Osteoblast (primary cell): ENCODE data around the gene OTOG. TPM values are rescaled to one million over a fixed set of nuclear protein-coding genes. Genes with fewer than 3 reads are reported as not detected.

ENCODE experiments used
- DNase-seq: peaks from one replicate; pipeline ENCODE4 v3.0.0; 2011; ENCODE audit warnings: low spot score, mixed read lengths; ENCODE audit not compliant: insufficient read length; ENCODE audit errors: missing footprints
- H2AFZ ChIP-seq: 2 replicates; pipeline ENCODE4 v1.6.0; 2011; ENCODE audit warnings: mild to moderate bottlenecking, low read length
- H3K27ac ChIP-seq: 2 replicates; pipeline ENCODE4 v1.5.1; 2011; ENCODE audit warnings: mild to moderate bottlenecking, low read depth, low read length, moderate library complexity
- H3K27me3 ChIP-seq: 2 replicates; pipeline ENCODE4 v1.6.0; 2012; ENCODE audit warnings: mild to moderate bottlenecking, control low read depth, inconsistent platforms, low read length, moderate library complexity; ENCODE audit not compliant: insufficient read depth
- H3K36me3 ChIP-seq: 2 replicates; pipeline ENCODE4 v1.5.1; 2011; ENCODE audit warnings: mild to moderate bottlenecking, low read length, control low read depth, moderate library complexity; ENCODE audit not compliant: insufficient read depth
- H3K4me1 ChIP-seq: 2 replicates; pipeline ENCODE4 v1.5.1; 2011; ENCODE audit warnings: mild to moderate bottlenecking, low read length, control low read depth, moderate library complexity; ENCODE audit not compliant: insufficient read depth
- H3K4me2 ChIP-seq: 2 replicates; pipeline ENCODE4 v1.6.0; 2011; ENCODE audit warnings: mild to moderate bottlenecking, low read length; ENCODE audit not compliant: insufficient read depth
- H3K4me3 ChIP-seq: fragments of 200-600 bp; sonication (generic); 3 replicates; pipeline ENCODE4 v1.5.1; 2012; ENCODE audit warnings: mild to moderate bottlenecking, low read length, inconsistent platforms; ENCODE audit not compliant: insufficient read depth
- H3K79me2 ChIP-seq: 2 replicates; pipeline ENCODE4 v1.6.0; 2012; ENCODE audit warnings: mild to moderate bottlenecking, low read length, control low read depth, inconsistent platforms; ENCODE audit not compliant: insufficient read depth
- H3K9me3 ChIP-seq: 2 replicates; pipeline ENCODE4 v1.5.1; 2011; ENCODE audit warnings: low read depth, low read length, control low read depth
- H4K20me1 ChIP-seq: 2 replicates; pipeline ENCODE4 v1.6.0; 2012; ENCODE audit warnings: mild to moderate bottlenecking, low read length, control low read depth; ENCODE audit not compliant: insufficient read depth
- CTCF ChIP-seq: IDR thresholded peaks from 2 replicates; pipeline ENCODE4 v1.5.1; 2011; ENCODE audit warnings: mild to moderate bottlenecking, low read depth, low read length, moderate library complexity; ENCODE audit errors: extremely low read depth
- total RNA-seq: library from RNA; depleted of rRNA; stranded (reverse); fragments of >200 nt; gene quantifications from 2 replicates; pipeline ENCODE4 v1.2.3, GENCODE V29; 2012

OTOG gene
- total RNA-seq, 1 donor: not detected

GRCh38 chr11:17547932-17548331 lies 873 bp downstream of the OTOG start:
- no peak for TF ChIP-seq CTCF
- peaks cover 21% of the 10 kb centered on the region for H3K27me3 ChIP-seq

GRCh38 chr11:17548444-17548843 lies 1.4 kb downstream of the OTOG start:
- Histone ChIP-seq H2AFZ (no peak overlapping the region), H3K4me2 (no peak overlapping the region), H3K27ac (no peak overlapping the region), H3K79me2 (no peaks in the 10 kb centered on the region), H4K20me1 (no peaks in the 10 kb centered on the region), H3K27me3 (peaks cover 21% of the 10 kb centered on the region), H3K9me3 (no peaks in the 10 kb centered on the region), H3K4me1 (no peaks in the 10 kb centered on the region), H3K4me3 (no peak overlapping the region), H3K36me3 (no peaks in the 10 kb centered on the region)
- TF ChIP-seq CTCF: no peak
- DNase-seq: no peak

More at GRCh38 chr11:17547932-17548331, 873 bp downstream of the OTOG start:
- no peak overlapping the region for H3K27ac ChIP-seq
- no peak overlapping the region for H2AFZ ChIP-seq
- H3K36me3 ChIP-seq: no peaks in the 10 kb centered on the region
- no peaks in the 10 kb centered on the region for H3K79me2 ChIP-seq
- no peak overlapping the region for H3K4me2 ChIP-seq
- H3K4me3 ChIP-seq: no peak overlapping the region
- H3K4me1 ChIP-seq: no peaks in the 10 kb centered on the region
- H4K20me1 ChIP-seq: no peaks in the 10 kb centered on the region
- no peaks in the 10 kb centered on the region for H3K9me3 ChIP-seq
- DNase-seq: peak; percentile 77

GRCh38 chr11:17550450-17551346 lies 3.6 kb downstream of the OTOG start:
- TF ChIP-seq CTCF: no peak
- Histone ChIP-seq H3K9me3 (no peaks in the 10 kb centered on the region), H4K20me1 (no peaks in the 10 kb centered on the region), H3K4me2 (no peak overlapping the region), H2AFZ (no peak overlapping the region), H3K27ac (no peak overlapping the region), H3K4me3 (no peak overlapping the region), H3K36me3 (no peaks in the 10 kb centered on the region), H3K27me3 (peaks cover 13% of the 10 kb centered on the region), H3K79me2 (no peaks in the 10 kb centered on the region), H3K4me1 (no peaks in the 10 kb centered on the region)
- peak; percentile 59 for DNase-seq

GRCh38 chr11:17551347-17552040 lies 4.4 kb downstream of the OTOG start:
- no peak for TF ChIP-seq CTCF

More at GRCh38 chr11:17551347-17552040, 4.4 kb downstream of the OTOG start:
- H3K9me3 ChIP-seq: no peaks in the 10 kb centered on the region
- H3K36me3 ChIP-seq: no peaks in the 10 kb centered on the region
- H3K4me1 ChIP-seq: no peaks in the 10 kb centered on the region
- no peak overlapping the region for H3K4me2 ChIP-seq
- peak; percentile 66 for DNase-seq
- H3K4me3 ChIP-seq: no peak overlapping the region
- no peaks in the 10 kb centered on the region for H3K79me2 ChIP-seq
- H3K27ac ChIP-seq: no peak overlapping the region
- no peaks in the 10 kb centered on the region for H4K20me1 ChIP-seq
- H3K27me3 ChIP-seq: peaks cover 10% of the 10 kb centered on the region
- no peak overlapping the region for H2AFZ ChIP-seq
